Measurements from ENCODE around the gene RPL13A.

The RPL13A gene

DNA sequence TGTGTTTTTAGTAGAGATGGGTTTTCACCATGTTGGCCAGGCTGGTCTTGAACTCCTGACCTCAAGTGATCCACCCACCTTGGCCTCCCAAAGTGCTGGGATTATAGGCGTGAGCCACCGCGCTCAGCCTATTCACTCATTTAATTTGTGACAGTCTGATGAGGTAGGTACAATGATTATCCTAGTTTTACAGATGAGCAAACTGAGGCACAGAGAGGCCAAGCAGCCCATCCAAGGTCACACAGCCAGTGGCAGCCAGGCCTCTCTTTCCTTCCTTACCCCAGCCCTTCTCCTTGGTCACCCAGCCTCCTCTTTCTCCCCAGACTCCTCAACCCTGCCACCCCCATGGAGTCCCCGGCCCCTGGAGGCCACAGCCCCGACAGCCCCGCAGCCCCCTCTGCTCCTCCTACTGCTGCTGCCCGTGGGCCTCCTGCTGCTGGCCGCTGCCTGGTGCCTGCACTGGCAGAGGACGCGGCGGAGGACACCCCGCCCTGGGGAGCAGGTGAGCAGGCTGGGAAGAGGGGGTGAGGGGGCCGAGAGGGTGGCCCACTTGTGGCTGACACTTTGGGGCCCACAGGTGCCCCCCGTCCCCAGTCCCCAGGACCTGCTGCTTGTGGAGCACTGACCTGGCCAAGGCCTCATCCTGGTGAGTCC lies 7.3 kb upstream of the RPL13A start:
- DNase-seq (ENCODE audit: low read depth in 2 of 2, low spot score in 1 of 2) = no peak

- DNase-seq (ENCODE audit: low read depth in 2 of 2, low spot score in 1 of 2) = no peak
Observed at GRCh38 chr19:49481020-49481683, 6.3 kb upstream of the RPL13A start.

DNA sequence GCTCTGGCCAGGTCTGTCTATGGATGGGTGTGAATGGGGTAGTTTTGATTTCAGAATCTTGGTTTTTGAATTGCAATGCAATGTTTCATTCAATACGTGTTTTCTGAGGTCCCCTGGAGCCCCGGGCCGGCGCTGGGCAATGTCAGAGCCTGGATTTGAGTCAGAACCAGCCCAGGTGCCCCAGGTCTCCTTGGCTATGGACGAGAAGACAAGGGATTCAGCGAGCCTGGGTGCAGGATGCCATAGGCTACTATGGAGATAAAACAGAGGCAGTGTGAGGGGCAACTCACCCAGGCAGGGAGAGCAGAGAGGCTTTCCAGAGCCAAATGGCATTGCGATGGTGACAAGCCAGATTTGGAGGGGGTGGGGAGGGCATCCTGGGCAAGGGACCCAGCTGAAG lies 1.2 kb upstream of the RPL13A start:
- DNase-seq (ENCODE audit: low read depth in 2 of 2, low spot score in 1 of 2) = no peak

DNA sequence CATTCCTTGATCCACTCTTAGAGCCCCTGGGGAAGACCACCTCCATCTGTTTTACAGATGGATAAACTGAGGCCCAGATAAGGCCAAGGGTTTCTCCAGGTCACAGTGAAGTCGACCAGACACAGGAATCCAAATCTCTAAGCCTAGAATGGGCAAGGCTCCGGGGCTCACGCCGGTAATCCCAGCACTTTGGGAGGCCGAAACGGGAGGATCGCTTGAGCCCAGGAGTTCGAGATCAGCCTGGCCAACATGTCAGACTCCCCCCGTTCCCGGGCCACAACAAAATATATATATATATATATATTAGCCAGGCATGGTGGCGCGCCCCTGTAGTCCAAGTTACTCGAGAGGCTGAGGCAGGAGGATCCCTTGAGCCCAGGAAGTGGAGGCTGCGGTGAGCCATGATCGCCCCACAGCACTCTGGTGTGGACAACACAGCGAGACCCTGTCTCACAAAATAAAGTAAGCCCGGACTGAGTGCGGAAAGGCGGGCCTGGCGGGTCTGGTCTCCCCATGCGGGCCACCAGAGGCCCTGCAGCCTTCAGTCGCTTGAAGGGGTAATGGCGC lies 615 bp upstream of the RPL13A start:
- DNase-seq (ENCODE audit: low read depth in 2 of 2, low spot score in 1 of 2) = no peak

DNA sequence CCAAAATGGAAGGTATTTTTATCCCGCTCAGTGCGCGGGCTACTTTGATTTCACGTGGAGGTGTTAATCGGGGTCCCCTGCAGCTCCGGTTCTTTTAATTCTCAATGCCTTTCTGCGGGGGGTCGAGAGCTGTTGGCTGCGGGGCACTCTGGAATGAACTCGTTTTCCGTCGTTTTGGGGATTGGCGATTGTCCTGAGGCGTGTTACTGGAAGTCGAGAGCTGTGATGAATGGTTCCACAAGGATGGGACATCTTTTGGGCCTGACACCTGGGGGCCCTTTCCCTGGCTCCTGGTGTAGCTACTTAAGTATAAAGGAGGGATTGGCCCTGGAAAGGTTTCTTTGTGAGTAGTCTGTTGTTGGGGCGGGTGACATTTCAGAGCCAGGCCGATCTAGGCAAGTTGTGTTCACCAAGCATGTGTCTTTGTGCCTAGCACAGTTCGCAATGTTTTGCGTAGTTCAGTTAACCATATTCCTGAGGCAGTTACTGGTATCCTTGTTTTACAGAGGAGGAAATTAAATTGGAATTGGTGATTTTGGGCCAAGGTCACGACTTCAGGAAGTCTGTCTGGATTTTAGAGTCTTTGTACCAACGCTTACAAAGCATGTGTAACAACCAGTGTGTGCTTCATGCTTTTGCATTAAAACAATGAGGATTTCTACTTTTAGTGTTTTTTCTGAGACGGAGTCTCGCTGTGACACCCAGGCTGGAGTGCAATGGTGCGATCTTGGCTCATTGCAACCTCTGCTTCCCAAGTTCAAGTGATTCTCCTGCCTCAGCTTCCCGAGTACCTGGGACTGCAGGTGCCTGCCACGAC lies 846 bp downstream of the RPL13A start:
- no peak for DNase-seq (ENCODE audit: low read depth in 2 of 2, low spot score in 1 of 2)

DNA sequence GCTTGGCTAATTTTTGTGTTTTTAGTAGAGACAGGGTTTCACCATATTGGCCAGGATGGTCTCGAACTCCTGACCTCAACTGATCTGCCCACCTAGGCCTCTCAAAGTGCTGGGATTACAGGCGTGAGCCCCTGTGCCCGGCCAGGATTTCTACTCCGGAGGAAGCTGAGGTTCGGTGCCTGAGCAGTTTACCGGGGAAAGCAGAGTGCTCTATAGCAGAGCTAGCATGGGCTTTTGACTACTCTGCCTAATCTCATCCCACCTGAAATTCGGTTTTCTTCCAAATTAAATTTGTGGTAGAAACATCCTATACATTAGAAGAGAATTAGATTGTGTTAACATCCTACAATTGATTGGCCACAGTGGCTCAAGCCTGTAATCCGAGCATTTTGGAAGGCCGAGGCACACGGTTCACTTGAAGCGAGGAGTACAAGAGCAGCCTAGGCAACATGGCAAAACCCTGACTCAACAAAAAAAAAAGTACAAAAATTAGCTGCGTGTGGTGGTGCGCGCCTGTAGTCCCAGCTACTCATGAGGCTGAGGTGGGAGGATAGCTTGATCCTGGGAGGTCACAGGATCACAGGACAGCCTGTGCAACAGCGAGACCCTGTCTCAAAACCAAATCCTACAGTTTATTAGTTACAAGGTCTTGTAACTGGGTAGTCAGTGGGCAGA lies 1.6 kb downstream of the RPL13A start:
- DNase-seq (ENCODE audit: low read depth in 2 of 2, low spot score in 1 of 2) = no peak

DNA sequence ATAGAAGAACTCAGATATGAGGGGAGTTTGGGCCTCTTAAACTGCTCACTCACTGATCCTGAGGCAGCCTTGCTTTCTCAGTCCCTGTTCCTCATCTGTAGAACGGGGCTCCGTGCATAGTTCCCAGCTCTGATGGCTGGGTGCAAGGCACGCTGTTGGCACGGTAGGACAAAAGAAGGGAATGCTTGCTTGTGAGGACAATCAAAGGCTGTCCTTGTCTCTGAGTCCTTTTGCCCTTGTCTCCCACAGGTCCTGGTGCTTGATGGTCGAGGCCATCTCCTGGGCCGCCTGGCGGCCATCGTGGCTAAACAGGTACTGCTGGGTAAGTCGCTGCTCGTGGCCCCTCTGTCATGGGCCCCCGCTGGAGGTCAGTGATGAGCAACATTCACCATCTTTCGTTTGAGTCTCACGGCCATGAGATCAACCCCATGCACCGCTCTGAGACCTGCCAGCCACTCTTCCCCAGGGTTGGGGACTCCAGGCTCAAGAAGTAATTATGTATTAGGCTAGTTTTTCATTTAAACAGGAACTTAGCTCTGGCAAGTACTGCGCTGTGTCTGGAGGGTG lies 2.3 kb downstream of the RPL13A start:
- DNase-seq (ENCODE audit: low read depth in 2 of 2, low spot score in 1 of 2) = no peak

DNA sequence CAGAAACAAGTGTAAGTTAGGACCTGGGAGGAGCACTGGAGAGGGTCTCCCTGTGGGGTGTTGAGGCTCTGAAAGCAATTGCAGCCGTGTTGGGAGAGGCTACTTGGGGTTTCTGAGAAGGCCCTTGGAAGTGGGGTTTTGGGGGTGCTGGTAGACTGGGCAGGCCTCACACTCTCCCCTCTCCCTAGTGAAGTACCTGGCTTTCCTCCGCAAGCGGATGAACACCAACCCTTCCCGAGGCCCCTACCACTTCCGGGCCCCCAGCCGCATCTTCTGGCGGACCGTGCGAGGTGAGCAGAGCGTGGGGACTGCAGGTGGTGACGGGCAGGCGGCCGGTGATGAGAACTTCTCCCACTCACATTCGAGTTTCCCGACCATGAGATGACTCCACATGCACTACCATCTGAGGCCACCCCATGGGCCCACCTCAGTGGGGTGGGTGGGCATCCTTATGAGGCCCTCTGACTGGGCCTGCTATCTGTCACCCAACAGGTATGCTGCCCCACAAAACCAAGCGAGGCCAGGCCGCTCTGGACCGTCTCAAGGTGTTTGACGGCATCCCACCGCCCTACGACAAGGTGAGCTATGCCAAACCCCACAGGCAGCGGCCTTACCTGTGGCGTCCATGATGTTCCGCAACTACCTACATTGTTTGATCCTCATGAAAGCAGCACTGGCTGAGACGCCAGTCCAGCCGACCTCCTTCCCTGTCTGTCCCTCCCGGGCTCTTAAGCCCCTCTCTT lies 3.0 kb downstream of the RPL13A start:
- DNase-seq (ENCODE audit: low read depth in 2 of 2, low spot score in 1 of 2) = no peak

DNA sequence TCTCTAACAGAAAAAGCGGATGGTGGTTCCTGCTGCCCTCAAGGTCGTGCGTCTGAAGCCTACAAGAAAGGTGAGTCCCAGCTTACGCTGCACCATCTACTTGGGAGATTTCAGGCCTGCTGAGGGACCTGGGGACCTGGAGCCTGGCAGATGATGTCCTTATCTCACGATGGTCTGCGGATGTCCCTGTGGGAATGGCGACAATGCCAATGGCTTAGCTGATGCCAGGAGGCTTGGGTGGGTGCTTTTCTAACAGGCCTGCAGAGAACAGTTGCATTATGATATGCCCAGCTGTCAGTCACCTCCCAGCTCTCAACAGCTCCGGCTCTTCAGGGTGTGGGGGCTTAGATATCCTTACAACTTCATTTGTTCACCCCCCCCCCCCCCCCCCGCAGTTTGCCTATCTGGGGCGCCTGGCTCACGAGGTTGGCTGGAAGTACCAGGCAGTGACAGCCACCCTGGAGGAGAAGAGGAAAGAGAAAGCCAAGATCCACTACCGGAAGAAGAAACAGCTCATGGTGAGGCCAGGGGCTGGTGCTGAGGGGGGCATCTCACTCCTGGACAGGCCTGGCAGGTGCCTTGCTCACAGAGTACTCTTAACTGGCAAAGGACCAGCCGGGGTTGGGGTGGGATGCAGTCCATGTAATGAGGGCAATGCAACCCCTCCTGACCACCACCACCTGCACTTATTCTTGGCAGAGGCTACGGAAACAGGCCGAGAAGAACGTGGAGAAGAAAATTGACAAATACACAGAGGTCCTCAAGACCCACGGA lies 3.8 kb downstream of the RPL13A start:
- DNase-seq (ENCODE audit: low read depth in 2 of 2, low spot score in 1 of 2) = no peak

GRCh38 chr19:49491804-49492572 lies 4.6 kb downstream of the RPL13A start:
- no peak for DNase-seq (ENCODE audit: low read depth in 2 of 2, low spot score in 1 of 2)

DNA sequence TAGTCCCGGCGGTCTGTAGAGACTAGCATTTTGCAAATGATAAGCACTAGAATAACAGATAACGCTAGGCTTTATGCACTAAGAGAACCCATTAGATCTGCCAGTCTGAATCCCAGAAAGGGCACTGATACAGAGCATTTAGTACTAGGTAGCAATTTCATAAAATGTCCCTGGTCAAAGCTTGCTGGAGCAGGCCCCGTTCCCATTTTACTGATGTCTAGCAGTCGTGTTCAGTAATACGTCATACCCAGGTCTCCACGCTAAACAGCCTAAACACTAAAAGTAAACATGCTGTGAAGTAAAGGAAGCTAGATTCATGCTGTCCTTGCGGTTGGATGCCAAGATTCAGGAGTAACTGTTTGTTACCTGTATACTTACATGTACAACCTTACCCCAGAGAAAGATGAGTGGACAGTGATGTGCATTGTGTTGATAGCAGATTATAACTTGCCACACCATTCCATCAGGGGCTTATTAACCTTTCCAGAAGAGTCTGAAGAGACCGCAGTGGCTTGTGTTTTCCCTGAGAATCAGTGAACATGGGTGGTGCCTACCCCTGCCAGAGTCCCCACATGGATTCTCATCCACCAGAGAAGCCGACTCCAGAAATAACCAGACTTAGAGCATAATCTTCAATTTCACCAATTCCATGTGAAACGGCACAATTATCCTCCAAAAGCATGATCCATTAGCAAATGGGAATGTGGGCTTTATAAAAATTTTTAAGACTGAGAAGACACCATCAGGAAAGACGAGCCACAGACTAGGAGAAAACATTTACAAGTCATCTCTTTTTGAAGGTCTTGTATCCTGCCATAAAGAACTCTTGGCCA lies 5.4 kb downstream of the RPL13A start:
- DNase-seq (ENCODE audit: low read depth in 2 of 2, low spot score in 1 of 2) = no peak

DNA sequence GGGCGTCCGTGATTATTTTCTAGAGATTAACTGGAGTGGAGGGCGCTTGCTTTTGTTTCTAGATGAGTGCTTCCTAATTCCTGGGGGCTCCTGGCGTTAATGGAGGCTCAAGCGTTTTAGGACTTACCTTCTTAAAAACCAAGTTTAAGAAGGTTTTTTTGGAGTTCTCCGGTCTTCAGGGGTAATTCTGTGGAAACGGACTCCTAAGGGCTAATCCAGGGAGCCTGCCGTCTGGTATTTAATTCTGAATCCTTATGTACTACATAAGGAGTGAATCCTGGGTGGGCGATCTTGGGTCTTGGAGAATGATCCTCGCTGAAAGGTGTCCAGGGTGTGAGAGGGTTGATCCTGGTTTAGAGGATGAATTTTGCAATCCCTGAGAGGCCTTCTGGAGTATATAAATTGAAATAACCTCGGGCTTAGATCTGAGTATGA lies 9.2 kb downstream of the RPL13A start:
- no peak for DNase-seq (ENCODE audit: low read depth in 2 of 2, low spot score in 1 of 2)

GRCh38 chr19:49497047-49497788 lies 9.8 kb downstream of the RPL13A start:
- no peak for DNase-seq (ENCODE audit: low read depth in 2 of 2, low spot score in 1 of 2)

- no peak for DNase-seq (ENCODE audit: low read depth in 2 of 2, low spot score in 1 of 2)
Observed at GRCh38 chr19:49497789-49498103, 10.3 kb downstream of the RPL13A start.

DNA sequence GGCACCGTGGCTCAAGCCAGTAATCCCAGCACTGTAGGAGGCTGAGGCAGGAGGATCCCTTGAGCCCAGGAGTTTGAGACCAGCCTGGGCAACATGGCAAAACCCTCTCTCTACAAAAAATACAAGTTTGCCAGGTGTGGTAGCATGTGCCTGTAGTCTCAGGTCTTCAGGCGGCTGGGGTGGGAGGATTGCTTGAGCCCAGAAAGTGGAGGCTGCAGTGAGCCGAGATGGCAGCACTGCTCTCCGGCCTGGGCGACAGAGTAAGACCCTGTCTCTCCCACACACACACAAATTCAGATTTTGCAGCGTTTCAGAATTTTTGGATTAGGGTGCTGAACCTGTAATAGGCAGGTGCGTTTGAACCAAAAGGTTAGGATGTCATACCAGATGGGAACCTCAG lies 11.1 kb downstream of the RPL13A start:
- no peak for DNase-seq (ENCODE audit: low read depth in 2 of 2, low spot score in 1 of 2)

GRCh38 chr19:49499030-49499670 lies 11.7 kb downstream of the RPL13A start:
- no peak for DNase-seq (ENCODE audit: low read depth in 2 of 2, low spot score in 1 of 2)

Data from stimulated activated CD8-positive, alpha-beta memory T cell treated with anti-CD3 and anti-CD28 coated beads, Interleukin-4, amount 100 ng/mL, for 4 hours (primary cell).